IMR-90 (cell line): ENCODE data around the gene ELOVL1. TPM values are rescaled to one million over a fixed set of nuclear protein-coding genes. Genes with fewer than 3 reads are reported as not detected.

ENCODE experiments used
- BHLHE40 ChIP-seq: fragments of 150-350 bp; IDR thresholded peaks from 2 replicates; pipeline ENCODE4 v1.6.1; 2016; ENCODE audit warnings: mild to moderate bottlenecking, low read depth, low read length
- MAFK ChIP-seq: IDR thresholded peaks from 2 replicates; pipeline ENCODE4 v1.6.1; 2012; ENCODE audit warnings: low read depth, low read length, improper control_type of control experiment
- MXI1 ChIP-seq: IDR thresholded peaks from 2 replicates; pipeline ENCODE4 v1.6.1; 2012; ENCODE audit warnings: low read depth, mild to moderate bottlenecking, low read length, moderate library complexity, borderline replicate concordance
- NFE2L2 ChIP-seq: fragments of 150-350 bp; IDR thresholded peaks from 2 replicates; pipeline ENCODE4 v1.6.1; 2016; ENCODE audit warnings: low read depth, mild to moderate bottlenecking, low read length
- RAD21 ChIP-seq: IDR thresholded peaks from 2 replicates; pipeline ENCODE4 v1.6.1; 2012; ENCODE audit warnings: low read length, improper control_type of control experiment
- RCOR1 ChIP-seq: IDR thresholded peaks from 2 replicates; pipeline ENCODE4 v1.6.1; 2012; ENCODE audit warnings: mild to moderate bottlenecking, low read length, improper control_type of control experiment; ENCODE audit not compliant: insufficient replicate concordance
- RFX5 ChIP-seq: IDR thresholded peaks from 2 replicates; pipeline ENCODE4 v1.8.0; 2012; ENCODE audit warnings: low read depth, mild to moderate bottlenecking, low read length, moderate library complexity
- polyA plus RNA-seq, 3 experiments: library from polyadenylated mRNA; depleted of rRNA; stranded (reverse); fragments of >200 nt; gene quantifications; 2 replicates each; pipeline ENCODE4 v1.2.3, GENCODE V29; 2012; ENCODE audit warnings: low replicate concordance in 1 of 3
- total RNA-seq: library from RNA; depleted of rRNA; stranded (reverse); fragments of >200 nt; gene quantifications from 2 replicates; pipeline ENCODE4 v1.2.3, GENCODE V29; 2012

The ELOVL1 gene
- total and polyA plus RNA-seq, 2 of the 4 experiments (the other 2 are of a cell fraction): 88.9 to 211 TPM

- TF ChIP-seq RCOR1 (no peak), RAD21 (no peak), RFX5 (no peak), MAFK (no peak), MXI1 (no peak), NFE2L2 (no peak), BHLHE40 (no peak)
Measured at GRCh38 chr1:43415901-43416300, 48.1 kb upstream of the ELOVL1 start (continued).
